Erythroblast (primary cell): Measurements from ENCODE around the gene TMIGD3.

Source experiments
- GATA1 ChIP-seq: IDR thresholded peaks from 2 replicates; pipeline ENCODE4 v1.6.1; 2011; ENCODE audit warnings: low read depth, mild to moderate bottlenecking, control low read depth, low read length, moderate library complexity
- POLR2A ChIP-seq: IDR thresholded peaks from 2 replicates; pipeline ENCODE4 v1.6.1; 2011; ENCODE audit warnings: mild to moderate bottlenecking, low read length

GRCh38 chr1:111489604-111490003 lies 13.8 kb downstream of the TMIGD3 start:
- TF ChIP-seq POLR2A, result no peak
- TF ChIP-seq GATA1, result no peak
